ENCODE results near the gene ERBIN.
A peak's percentile ranks its signal among the peaks of the same experiment; 100 is the strongest.
"Not testable (repeated sequence)": the region's sequence is repeated elsewhere in the genome, so short reads cannot be mapped to it uniquely, and the experiment has no call there.

ERBIN gene, protein sequence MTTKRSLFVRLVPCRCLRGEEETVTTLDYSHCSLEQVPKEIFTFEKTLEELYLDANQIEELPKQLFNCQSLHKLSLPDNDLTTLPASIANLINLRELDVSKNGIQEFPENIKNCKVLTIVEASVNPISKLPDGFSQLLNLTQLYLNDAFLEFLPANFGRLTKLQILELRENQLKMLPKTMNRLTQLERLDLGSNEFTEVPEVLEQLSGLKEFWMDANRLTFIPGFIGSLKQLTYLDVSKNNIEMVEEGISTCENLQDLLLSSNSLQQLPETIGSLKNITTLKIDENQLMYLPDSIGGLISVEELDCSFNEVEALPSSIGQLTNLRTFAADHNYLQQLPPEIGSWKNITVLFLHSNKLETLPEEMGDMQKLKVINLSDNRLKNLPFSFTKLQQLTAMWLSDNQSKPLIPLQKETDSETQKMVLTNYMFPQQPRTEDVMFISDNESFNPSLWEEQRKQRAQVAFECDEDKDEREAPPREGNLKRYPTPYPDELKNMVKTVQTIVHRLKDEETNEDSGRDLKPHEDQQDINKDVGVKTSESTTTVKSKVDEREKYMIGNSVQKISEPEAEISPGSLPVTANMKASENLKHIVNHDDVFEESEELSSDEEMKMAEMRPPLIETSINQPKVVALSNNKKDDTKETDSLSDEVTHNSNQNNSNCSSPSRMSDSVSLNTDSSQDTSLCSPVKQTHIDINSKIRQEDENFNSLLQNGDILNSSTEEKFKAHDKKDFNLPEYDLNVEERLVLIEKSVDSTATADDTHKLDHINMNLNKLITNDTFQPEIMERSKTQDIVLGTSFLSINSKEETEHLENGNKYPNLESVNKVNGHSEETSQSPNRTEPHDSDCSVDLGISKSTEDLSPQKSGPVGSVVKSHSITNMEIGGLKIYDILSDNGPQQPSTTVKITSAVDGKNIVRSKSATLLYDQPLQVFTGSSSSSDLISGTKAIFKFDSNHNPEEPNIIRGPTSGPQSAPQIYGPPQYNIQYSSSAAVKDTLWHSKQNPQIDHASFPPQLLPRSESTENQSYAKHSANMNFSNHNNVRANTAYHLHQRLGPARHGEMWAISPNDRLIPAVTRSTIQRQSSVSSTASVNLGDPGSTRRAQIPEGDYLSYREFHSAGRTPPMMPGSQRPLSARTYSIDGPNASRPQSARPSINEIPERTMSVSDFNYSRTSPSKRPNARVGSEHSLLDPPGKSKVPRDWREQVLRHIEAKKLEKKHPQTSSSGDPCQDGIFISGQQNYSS (N-terminal part only)

DNA sequence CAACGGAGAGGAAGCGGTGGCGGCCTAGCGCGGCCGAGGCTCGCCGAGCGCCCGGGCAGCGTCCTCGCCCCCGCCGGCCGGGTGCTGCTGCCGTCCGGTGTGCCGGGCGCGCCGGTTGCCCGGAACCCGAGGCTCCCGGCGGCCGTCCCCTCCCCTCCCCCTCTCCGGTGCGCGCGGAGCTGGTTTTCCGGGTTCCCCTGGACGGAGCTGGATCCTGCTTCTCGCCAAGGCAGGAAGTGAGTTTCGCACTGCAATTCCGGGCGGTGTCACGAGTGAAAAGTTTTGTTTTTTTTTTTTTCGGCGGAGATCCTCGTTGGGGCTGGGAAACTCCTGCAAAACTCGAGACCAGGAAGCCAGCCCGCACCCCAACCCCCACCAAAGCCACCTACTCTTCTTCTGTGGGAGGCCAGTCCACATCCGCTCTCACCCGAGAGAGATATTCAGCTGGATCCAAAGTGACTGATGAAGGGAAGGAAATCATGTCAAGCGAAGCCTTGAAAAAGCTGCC lies at the start of gene ERBIN:
TSS of gene ERBIN (plus strand) at position 300 of the 508 bp plus-strand sequence. CDS start 66,144 bp downstream, outside the sequence.
- DNase-seq = peak; percentile 55 to 58

DNA sequence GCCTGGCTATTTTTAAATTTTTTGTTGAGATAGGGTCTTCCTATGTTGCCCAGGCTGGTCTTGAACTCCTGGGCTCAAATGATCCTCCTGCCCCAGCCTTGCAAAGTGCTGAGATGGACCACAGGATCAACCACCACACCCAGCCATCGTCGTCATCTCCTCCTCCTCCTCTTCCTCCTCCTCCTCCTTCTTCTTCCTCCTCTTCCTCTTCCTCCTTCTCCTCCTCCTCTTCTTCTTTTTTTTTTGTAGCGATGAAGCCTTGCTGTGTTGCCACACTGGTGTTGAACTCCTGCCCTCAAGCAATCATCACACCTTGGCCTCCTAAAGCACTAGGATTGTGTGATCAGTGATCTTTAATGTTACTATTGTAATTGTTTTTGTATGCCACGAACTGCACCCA lies 49.4 kb upstream of the ERBIN start:
- no peak for DNase-seq

DNA sequence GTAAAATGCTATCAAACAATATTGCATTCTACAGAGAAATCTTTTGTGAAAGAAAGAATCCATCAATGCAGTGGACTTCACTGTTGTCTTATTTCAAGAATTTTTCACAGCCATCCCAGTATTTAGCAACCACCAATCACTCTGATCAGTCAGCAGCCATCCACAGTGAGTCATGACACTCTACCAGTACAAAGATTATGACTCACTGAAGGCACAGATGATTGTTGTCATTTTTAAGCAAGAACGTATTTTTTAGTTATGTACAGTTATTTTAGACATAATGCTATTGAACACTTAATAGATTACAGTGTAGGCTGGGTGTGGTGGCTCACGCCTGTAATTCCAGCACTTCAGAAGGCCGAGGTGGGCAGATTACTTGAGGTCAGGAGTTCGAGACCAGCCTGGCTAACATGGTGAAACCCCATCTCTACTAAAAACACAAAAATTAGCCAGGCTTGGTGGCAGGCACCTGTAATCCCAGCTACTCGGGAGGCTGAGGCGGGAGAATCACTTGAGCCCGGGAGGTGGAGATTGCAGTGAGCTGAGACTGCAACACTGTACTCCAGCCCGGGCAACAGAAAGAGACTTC lies 46.6 kb upstream of the ERBIN start:
- peak; percentile 6 to 20 for DNase-seq

DNA sequence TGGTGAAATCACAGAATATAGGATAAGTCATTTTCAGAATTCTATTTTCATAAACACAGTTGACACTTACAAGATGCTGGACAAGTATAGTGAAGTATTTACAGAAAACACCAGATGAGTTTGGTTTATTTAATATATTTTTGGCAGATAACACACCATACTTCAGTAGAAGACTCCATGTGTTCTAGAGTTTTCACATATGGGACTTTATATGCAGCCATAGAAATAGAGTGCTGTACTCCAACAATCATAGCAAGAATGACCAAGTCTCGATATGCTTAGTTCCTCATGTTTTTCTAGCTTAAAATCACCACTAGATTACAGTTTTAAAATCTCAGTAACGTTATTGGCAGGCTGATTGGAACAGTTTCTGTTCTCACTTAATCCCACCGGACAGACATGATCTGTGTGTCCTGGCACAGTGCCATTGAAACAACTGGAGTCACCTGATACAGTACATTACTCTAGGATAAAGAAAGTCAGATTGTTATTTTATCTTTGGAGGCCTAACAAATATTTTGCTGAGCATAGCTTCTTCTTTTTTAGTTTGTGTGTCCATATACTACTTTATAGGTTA lies 45.8 kb upstream of the ERBIN start:
- no peak for DNase-seq

DNA sequence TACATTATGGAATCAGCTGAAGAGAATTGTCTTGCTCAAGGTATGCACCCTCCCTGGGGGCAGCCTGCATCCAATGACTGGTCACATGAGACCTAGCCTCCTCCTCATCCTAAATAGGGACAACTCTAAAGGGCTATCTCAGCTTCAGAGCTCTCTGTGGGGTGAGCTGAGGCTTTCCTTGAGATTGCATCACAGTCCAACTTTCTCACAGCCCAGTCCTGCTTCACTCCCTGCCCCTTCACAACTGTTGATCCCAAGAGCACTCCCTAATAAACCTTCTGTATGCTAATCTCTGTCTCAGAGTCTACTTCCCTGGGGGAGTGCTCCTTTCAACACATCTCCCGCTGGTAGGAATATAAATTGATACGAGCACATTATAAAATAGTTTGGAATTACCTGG lies 44.1 kb upstream of the ERBIN start:
- no peak for DNase-seq

DNA sequence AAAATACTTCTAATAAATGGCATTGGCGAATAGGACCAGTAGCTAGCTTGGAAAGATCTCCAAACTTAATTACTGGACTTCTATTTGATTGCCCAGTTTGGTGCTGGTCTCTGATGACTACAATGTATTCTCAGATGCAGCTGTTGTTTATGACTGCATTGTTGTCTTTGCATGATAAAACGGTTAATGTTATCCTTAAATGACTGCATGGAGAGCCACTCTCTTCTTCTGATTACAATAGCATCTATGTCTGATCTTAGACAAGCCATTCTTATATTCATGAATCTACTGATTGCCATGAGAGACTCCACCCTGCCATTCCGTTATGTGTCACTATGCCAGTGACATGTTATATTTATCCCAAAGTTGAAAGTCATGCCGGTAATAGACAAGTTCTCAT lies 42.9 kb upstream of the ERBIN start:
- DNase-seq = no peak

DNA sequence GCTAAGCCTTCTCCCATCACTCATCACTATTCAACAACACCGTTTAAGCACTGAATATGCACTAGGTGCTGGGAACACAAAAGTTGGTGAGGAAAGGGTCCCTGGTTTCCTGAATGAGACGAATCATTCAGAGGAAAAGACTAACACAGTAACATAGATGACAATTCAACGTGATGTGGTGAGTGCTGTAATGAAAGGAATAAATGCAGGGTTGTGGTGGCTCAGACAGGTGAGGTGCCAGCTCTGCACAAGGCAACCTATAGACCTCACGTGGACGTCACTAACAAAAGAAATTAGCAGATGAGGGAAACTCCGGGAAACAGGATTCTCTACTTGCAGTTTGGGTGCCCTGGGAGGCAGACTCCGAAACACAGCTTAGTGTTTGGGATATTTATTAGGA lies 40.0 kb upstream of the ERBIN start:
- no peak for DNase-seq

DNA sequence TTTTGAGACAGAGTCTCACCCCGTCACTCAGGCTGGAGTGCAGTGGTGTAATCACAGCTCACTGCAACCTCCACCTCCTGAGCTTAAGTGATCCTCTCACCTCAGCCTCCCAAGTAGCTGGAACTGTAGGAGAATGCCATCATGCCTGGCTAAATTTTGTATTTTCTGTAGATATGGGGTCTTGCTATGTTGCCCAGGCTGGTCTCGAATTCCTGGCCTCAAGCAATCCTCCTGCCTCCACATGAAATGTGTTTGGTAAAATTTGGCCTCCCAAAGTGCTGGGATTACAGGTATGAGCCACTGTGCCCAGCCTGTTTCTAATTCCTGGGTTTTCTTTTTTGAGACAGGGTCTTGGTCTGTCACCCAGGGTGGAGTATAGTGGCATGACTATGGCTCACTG lies 34.4 kb upstream of the ERBIN start:
- not testable (repeated sequence) for DNase-seq

DNA sequence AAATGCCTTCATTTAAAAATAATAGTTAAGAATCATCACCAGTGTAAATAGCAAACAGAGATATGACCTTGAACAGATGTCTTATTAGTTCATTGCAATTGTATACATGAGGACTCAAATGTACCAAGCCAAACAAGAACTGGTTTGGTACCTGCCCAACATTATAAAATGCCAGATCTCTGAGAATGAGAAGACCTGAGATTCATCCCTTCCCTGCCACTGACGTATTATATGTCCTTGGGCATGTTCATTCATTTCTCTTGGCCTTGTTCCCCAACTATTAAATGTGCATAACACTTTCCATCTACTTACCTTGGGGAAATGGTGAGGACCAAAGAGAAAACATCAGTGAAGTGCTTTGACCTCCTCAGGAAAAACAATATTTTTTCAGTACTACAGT lies 33.6 kb upstream of the ERBIN start:
- no peak for DNase-seq

DNA sequence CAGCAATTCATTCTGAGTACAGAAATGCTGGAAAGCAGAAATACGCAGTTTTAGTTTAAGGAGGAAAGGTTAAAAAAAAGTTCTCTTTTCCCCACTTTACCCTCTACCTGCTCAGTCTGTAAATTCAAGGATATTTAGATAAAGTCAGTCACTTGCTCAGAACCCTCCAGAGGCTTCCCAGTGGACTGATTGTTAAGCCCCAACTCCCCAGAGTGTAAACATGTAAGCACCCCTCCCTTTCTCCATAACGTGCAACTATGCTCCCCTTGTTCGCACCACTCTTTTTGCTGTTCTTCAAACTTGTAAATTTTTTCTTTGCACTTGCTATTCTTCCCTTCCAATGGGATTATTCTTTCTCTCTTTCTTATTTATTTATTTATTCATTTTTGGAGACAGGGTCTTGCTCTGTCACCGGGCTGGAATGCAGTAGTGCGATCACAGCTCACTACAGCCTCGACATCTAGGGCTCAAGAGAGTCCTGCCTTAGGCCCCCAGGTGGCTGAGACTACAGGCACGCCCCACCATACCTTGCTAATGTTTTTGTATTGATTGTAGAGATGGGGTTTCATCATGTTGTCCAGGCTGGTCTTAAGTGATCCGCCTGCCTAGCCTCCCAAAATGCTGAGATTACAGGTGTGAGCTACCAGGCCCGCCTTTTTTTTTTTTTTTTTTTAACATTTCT lies 32.5 kb upstream of the ERBIN start:
- DNase-seq = no peak

DNA sequence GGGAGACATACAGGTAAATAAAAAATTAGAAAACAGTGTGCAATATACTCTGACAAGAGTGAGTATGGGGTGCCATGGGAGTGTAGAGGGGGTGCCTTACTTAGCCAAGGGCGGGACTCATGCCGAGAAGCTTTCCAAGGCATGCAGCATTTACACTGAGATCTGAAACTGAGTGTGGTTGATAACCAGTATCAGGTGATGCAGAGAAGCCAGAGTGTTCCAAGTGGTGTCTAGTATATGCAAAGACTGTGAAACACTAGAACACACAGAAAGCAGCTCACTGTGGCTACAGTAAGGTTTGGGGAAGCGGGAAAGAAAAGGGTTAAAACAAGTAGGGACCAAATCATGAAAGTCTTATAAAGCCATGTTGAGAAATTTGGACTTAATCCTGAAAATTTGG lies 30.5 kb upstream of the ERBIN start:
- DNase-seq = no peak

DNA sequence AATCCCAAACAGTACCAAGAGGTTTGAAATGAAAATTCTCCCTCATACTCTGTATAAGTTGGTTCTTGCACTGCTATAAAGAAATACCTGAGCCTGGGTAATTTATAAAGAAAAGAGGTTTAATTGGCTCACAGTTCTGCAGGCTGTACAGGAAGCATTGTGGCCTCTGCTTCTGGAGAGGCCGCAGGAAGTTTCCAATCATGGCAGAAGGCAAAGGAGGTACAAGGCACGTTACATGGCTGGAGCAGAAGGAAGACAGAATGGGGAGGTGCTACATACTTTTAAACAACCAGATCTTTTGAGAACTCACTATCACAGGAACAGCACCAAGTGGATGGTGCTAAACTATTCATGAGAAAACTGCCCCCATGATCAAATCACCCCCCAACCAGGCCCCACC lies 25.6 kb upstream of the ERBIN start:
- DNase-seq = no peak

DNA sequence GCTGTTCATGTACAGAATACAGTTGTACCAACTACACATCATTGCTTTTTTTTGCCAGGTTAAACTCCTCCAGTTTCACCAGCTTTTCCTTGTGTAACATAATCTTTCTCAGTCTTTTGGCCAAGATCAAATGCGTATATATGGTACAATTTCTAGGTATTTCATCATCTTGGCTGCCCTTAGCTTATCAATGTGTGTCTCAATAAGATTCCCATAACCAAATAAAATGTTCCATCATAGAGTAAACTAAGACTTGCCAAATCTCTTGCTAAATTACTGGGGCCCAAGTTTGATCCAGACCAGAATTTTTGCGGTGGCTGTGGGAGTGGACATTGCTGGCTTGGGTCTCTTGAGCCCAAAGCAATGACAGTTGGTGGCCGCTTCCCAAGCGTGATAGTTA lies 24.3 kb upstream of the ERBIN start:
- no peak for DNase-seq

DNA sequence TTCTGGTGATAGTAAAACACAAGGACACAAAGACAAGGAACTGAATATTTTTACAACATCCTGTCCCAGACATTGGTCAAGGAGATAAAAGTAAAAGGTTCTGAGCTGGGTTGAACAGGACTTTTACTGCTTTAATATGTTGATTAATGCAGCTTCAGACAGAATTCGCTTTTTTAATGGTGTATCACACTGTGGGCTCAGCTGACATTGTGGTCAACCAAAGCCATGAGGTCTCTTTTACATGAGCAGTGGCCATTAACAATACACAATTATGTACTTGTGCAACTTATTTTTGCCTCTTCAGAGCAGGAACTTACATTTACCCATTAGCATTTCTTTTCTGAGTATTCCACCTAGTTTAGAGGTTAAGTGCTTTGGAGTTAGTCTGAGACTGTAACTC lies 22.8 kb upstream of the ERBIN start:
- no peak for DNase-seq

DNA sequence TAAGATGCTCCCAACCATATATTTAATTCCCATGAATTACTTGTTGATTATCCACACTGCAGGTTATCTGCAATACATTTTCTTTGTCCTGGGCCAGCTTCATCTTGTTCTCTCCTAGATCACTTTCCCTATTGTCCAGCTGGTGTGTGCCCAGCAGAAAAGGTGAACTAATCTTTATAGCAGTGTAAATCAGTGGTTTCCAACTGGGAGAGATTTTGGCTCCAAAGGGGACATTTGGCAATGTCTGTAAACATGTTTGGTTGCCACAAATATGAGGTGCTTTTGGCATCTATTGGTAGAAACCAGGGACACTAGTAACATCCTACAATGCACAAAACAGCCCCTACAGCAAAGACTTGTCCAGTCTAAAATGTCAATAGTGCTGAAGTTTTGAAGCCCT lies 20.1 kb upstream of the ERBIN start:
- no peak for DNase-seq

DNA sequence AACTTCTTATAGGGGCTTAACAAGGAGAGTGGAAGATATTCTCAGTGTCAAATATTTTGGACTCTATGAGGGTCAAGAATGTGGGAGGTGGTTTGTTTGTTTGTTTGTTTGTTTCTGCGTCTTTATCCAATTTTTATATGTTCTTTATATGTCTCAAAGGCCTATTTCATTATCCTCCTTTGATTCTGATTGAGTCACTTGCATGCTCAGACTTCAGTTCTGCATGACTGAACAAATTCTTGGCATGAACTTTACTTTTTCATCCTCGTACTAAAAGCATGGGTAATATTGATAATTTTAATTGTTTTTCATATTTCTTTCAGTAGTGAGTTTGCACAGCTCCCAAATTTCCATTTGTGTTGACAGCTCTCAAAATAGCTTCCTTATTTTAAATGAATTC lies 19.2 kb upstream of the ERBIN start:
- DNase-seq = no peak

DNA sequence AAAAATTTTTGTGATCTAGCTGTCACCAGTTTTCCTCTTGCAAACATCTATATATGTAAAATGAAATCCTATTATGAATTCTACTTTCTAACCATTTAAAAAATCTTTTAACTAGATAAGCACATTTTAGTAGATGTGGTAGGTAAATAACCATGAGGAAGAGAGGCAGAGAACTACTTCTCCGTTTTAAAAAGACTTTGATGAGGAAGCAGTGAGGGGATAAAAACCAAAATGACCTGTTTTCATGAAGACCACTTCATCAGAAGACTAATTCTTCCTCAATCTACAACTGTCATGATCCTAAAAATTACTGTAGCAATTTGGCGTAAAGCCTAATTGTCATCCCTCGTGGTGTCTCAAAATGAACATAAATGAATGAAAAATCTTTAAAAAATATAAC lies 15.7 kb upstream of the ERBIN start:
- DNase-seq = peak; percentile 6 to 43

DNA sequence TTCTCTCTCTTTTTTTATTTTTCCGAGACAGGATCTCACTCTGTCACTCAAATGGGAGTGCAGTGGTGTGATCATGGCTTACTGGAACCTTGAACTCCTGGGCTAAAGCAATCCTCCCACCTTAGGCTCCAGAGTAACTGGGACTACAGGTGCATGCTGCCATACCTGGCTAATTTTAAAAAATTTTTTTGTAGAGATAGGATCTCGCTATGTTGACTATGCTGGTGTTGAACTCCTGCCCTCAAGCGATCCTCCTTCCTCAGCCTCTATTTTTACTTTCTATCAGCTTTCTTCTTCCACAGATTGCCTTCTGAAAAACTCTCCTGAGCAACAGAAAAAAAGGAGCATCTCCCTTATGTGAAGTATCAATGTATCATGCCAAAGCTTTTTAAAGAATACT lies 14.1 kb upstream of the ERBIN start:
- DNase-seq = no peak

DNA sequence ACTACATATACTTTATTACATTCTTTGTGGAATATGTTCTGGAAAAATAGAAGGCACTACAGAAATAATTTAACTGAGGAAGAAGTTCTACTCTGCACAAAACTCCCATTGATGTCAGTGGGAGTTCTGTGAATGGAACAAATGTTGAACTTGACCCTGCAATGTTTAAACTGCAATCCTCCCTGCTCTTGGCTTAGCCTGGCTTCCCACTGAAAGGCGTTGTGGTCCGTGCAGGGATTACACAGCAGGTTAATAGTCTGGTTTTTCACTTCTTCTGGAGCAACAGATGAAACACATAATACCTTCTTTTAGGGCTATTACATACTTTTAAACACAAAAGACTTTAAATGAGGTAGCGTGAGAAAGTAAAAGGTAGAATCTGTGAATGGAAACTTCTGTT lies 12.9 kb upstream of the ERBIN start:
- DNase-seq = no peak

DNA sequence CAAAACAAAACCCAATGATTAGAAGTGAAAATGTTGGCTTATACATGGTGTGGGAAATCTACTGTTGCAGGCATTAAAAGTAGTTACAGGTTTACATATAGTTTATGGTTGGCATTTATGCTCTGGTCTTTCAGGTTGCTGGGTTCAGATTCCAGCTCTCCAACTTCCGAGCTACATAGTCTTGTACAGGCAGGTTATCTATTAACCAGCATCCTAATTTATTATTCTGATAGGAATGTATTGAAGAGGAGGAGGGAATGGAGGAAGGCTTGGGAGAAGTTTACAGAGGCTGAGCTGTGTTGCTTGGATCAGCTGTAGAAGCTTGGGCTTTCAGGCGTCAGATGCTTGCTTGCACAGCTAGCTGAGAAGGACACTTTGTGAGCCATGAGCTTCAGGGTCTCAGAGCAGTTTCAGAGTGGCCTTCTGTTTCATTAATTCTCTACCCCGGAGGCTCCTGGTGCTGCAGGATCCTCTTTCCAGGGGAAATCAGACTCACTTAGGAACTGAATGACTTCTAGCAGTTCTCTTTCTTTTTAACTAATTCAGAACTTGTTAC lies 11.7 kb upstream of the ERBIN start:
- no peak for DNase-seq

DNA sequence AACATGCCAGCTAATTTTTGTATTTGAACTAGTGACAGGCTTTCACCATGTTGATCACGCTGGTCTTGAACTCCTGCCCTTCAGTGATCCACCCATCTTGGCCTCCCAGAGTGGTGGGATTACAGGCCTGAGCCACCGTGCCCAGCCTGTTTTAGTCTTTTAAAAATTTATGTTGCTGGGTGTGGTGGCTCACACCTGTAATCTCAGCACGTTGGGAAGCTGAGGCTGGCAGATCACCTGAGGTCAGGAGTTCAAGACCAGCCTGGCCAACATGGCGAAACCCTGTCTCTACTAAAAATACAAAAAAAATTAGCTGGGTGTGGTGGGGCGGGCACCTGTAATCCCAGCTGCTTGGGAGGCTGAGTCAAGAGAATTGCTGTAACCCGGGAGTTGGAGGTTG lies 10.7 kb upstream of the ERBIN start:
- not testable (repeated sequence) for DNase-seq

Data from Kasumi-1 (cell line).